Caki2 (cell line): ENCODE data around the gene SMOC2. TPM values are rescaled to one million over a fixed set of nuclear protein-coding genes. Genes with fewer than 3 reads are reported as not detected.

Experiments
- DNase-seq: peaks from one replicate; pipeline ENCODE4 v3.0.0-alpha.2; 2015; ENCODE audit warnings: low read depth
- in situ Hi-C: cut with HindIII; loops from 2 replicates; pipeline ENCODE4 v1.10.0; 2016; ENCODE audit warnings: low sequenced_read_pairs, low pct_unique_long_range_greater_than_20kb, mixed read lengths
- total RNA-seq: library from RNA; depleted of rRNA; stranded (reverse); fragments of >200 nt; shearing (Covaris generic); gene quantifications from 2 replicates; pipeline ENCODE4 v1.2.3, GENCODE V29; 2014; ENCODE audit warnings: low replicate concordance

Gene SMOC2
- total RNA-seq, 1 experiment from 2014 or later, result 0.68 TPM

DNA sequence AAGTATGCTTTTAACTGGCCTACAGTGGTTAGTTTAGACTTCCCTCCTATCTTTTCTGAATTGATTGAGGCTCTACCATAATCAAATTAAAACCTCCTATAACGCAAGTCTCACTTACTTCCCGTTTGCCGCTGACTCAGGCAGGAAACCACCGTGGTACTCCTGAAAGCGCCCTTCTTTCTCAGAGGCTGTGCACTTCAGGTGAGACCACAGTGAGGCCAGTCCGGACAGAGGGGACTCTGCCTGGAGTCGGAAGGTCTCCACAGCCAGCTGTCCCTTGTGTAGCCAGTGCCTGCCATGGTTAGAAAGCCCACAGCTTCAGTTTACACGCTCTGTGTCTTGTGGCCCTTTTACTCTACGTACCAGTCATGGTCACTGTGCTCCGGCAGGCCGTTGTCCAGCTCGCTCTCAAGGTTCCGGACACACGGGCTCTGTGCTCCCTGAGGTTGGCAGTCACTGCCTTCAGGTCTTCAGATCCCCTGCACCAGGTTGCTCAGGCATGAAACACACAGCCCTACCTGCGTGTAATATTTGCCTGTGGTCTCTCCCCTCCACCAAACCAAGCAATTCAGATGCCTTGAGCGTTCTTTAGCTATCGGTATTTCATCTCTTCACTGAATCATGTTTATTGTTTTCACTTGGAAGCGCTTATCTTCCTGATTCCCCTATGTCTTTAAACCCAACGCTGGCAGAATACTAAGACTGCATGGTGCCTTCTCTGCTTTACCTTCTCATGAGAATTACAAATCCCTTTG is 178.8 kb downstream of the SMOC2 start:
- in situ Hi-C loops, result no loop called here
- DNase-seq, result no peak

GRCh38 chr6:168620578-168620977 is 179.6 kb downstream of the SMOC2 start:
- no peak for DNase-seq
- in situ Hi-C loops, result no loop called here

- in situ Hi-C loops, result no loop called here
- DNase-seq, result no peak
Observed at GRCh38 chr6:168623736-168624135, 182.8 kb downstream of the SMOC2 start.

GRCh38 chr6:168624540-168624939 is 183.6 kb downstream of the SMOC2 start:
- in situ Hi-C loops, result no loop called here
- DNase-seq, result no peak

DNA sequence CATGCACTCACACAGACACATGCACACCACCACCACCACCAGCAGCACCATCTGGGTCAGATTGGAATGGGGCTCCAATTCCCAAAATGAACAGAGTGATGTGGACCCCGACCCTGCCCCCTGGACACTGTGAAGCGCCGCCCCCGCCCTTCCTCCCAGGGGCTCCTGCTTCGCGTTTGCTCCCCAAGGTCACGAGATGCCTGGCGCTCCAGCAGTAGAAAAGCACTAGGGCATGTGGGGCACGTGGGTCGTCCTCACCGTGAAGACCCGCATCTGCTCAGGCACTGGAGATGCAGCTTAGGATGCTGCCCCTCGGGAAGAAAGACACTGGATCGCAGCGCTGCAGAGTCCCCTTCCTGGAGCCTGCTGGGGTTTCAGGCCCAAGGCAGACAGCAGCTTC is 184.0 kb downstream of the SMOC2 start:
- no peak for DNase-seq
- in situ Hi-C loops, result no loop called here

DNA sequence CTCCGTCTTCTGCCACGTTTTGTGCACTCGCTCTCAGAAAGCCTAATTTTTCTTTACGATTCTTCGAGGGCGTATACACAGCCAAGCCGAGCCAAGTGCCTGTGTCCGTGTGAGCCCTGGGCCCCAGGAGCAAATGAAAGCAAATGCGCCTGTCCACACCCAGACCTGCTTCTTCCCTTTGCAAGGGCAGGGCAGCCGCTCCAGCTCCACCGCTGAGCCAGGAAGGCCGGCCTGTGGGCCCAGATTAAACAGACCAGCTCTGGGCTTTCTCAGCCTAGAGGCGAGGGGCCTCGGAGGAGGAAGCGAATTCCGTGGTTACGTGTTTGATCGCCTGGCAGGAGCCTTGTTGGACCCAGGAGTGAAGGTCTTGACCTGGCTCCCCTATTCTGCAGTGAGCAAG is 184.6 kb downstream of the SMOC2 start:
- no peak for DNase-seq
- in situ Hi-C loops, result no loop called here

DNA sequence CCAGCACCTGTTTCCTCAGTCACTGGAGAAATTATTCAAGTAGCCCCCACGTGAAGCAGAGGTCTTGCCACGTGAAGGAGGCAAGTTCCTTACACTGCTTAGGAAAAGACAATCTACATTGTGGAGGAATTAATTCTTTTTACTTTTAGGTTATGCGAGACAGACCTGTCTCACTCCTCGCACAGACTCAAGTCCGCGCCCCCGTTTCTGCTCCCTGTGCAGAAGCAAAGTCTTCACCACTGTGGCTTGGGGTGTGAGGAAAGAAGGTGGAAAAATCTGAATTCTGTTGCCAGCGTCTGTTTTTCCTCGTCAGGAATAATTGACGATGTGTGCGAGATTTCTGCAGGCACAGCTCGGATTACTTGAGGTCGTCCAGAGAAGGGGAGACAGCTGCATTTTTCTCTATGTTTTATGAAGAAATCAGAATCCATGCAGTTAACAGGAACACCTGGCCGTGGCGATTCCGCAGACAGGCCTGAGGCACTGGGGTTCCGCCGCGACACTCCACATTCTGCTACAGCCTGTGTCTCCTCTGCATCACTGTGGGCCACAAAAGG is 185.1 kb downstream of the SMOC2 start:
- in situ Hi-C loops, result no loop called here
- no peak for DNase-seq

DNA sequence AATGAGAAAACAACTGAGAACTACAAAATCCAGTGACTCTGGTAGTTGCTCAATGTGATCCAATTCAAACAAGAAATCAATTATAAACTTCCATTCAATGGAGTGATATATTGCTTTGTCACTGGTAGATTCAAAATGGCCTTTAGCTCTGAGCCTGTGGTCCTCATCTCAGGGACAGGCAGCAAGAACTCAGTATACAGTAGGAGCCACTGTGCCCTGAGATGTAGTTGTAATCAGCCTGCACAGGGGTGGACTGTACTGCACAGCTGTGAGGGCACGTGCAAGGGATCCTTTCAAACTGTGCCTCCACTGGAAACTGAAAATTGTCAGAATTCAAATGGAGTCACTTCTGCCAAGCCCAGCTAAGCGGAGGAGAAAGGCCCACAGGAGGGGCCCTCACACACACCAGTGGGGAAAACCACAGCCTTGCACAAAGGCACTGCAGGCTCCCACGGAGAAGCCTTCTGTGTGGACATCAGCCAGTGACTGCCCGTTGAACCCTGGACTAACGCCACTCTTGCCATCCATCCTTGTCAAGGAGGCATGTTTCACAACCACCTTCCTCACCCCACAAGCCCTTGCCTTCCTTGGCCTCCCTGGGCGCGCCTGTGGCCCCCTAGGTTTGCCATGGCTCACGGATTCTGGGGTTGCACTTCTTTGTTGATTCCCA is 186.7 kb downstream of the SMOC2 start:
- in situ Hi-C loops, result no loop called here

GRCh38 chr6:168628176-168628553 is 187.2 kb downstream of the SMOC2 start:
- DNase-seq, result no peak
- in situ Hi-C loops, result no loop called here

More for the DNA sequence above, 186.7 kb downstream of the SMOC2 start:
- DNase-seq, result no peak

DNA sequence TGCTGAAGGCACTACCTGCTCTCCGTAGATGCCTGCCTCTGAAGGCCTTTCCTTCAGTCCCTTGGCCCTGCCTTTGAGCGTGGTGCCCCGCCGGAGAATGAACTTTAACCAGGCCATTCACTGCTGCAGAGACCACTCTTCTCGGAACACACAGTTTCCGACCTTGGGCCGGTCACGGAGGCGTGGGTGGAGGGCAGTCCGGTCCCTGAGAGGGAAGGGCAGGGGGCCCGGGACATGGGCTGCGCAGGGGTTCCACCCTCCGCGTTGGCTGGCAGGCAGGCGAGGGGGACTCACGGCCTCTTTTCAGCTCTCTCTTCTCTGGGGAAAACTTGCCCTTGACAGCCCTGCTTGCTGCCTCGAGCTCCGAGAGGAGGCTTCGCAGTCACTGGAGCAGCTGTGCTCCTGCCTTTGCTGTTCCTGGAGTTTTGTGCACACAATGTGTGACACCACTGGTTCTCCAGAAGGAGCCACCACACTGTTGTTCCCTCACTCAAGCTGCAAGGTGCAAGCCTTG is 187.8 kb downstream of the SMOC2 start:
- DNase-seq, result no peak
- in situ Hi-C loops, result no loop called here

DNA sequence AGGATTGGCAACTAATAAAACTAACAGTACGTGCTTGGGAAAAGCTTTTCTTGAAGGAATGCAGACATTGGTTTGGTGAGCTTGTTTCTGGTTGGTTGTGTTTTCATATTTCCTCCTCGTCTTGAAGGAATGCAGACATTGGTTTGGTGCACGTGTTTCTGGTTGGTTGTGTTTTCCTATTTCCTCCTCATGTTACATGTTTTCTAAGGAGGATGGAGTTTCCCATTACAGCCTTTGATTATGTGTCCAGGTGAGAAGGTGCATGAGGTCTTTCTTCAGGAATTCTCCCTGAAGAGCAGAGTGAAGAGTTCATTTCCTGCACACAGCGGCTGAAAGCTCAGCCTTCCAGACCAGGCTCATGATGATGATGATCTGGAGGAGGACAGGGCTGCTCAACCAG is 190.6 kb downstream of the SMOC2 start:
- DNase-seq, result no peak
- in situ Hi-C loops, result no loop called here

DNA sequence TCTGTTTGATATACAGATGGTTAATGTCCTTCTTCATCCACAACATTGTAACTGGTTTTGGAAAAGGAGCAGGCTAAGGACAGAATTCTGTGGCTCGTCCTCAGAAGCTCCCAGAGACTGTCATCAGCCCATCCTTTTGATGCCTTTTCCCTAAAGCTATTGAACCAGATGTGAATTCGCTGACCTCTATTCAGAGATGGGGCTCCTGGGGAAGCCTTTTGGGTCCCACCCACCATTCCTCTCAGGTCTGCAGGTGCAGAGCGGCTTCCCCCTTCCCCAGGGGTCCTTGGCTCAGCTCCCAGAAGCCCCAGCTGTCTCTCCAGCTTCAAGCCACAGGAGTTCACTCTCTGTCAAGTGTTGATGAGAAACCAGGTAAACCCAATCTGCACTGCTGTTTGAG is 191.7 kb downstream of the SMOC2 start:
- in situ Hi-C loops, result no loop called here
- no peak for DNase-seq

GRCh38 chr6:168634541-168635328 is 193.8 kb downstream of the SMOC2 start:
- DNase-seq, result no peak
- in situ Hi-C loops, result no loop called here

DNA sequence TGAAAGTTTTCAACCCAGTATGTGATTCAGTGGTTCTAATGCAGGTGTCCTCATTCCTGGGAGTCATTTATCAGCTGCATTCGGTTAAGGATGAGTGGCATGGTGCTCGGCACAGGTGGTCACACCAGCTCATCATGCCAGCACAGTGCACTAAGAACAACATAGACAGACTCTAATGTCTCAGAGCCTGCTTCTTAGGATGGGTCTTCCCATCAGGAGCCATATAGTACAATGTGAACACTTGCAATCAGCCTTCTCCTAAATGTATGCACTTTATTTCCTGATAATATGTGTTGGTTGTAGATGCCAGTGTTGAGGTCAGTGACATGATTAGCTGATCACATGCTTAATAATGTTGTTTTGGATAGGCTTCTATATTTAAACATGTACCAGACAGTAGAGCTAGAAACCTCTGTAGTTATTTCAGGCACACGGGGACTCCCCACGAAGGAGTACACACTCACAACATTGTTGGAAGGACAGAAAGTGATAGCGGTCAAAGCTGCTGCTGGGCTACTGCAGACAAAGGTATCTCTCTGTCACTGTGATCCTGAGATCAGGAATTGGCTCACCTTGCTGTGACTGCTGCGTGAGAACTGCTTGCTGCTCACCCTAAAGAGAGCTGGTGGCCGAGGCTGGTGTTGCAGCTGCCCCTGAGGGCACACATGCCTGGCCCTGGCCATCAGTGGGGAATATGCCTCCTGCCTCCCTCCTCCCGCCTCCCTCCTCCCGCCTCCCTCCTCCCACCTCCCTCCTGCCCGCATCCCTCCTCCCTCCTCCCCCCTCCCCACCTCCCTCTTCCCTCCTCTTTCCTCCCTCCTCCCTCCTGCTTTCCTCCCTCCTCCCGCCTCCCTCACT is 195.4 kb downstream of the SMOC2 start:
- no peak for DNase-seq
- in situ Hi-C loops, result no loop called here

DNA sequence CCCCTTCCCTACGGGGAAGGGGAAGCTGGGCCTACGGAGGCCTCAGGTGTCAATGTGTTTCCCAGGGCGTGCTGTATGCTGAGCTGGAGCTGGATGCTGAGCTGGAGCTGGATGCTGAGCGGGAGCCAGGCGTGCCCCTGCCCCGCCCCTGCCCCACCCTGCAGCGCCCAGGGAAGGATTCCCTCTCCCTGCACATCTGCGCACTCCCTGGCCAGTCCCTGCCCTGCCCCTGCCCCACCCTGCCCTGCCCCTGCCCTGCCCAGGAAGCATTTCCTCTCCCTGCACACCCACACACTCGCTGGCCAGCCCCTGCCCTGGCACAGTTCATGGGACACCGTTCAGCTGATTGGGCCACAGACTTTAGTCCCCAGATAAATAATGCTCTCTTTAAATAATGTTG is 196.8 kb downstream of the SMOC2 start:
- in situ Hi-C loops, result no loop called here
- DNase-seq, result no peak

DNA sequence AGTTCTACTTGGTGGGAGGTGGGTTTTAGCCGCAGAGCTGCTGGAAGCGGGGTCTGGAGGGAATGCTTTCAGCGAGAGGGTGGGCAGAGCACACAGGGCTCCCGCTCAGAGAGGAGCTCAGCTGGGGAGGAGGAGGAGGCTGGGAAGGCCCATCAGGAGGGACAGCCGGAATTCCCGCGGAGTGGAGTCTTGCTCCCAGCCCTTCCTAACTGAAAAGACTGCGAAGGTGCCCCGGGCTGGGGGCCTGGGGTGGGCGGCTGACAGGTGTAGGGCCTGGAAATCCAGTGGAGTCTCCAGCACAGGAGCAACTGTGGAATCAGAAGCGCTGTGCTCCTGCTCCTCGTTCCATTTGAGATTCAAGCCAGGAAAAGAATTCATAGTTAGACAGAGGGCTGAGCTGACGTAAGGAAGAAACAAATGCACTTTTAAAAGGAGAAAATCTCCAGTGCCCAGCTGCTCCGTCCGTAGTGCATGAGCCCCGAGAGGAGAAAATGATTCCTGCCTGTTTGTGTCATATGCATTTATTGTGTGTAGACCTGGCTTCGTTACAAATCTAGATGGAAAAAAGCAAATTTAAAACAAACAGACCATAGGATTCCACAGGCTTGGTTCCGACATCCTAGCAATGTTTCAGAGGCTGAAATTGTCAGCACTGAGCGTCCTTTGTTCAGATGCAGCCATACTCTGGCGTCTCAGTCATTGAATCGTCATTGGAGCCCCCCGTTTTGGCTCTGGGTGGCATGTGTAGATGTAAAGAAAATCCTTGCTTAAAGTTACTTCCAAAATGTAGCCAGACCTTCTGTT is 197.7 kb downstream of the SMOC2 start:
- no peak for DNase-seq
- in situ Hi-C loops, result no loop called here

DNA sequence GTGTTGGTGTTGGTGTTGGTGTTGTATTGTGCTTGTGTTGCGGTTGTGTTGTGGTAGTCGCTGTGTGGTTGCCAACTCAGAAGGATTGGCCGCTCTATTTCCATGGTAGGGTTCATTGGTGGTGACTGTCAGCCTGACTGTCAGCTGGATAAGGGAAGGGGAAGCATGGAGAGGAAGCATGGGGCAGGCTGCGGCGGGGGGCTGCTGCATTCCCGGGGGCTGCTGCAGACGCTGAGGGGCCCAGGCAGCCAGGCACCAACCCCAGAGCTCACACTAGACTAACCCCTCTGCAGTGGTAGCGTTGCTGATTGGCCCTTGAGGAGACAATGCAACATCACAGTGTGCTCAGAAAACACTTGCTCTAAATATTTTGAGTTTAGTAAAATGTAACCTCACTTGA is 199.2 kb downstream of the SMOC2 start:
- in situ Hi-C loops, result no loop called here

More for the DNA sequence above, 199.2 kb downstream of the SMOC2 start:
- DNase-seq, result no peak
